GM12865 (cell line): Measurements from ENCODE around the gene NWD2.

ENCODE experiments used
- DNase-seq: peaks from one replicate; pipeline ENCODE4 v3.0.0; 2010; ENCODE audit warnings: low read depth
- H3K4me3 ChIP-seq: 2 replicates; pipeline ENCODE4 v1.5.1; 2011; ENCODE audit warnings: mild to moderate bottlenecking, low read depth, low read length, control low read depth
- CTCF ChIP-seq: IDR thresholded peaks from 2 replicates; pipeline ENCODE4 v1.5.1; 2011; ENCODE audit warnings: low read length, control low read depth, low read depth, inconsistent platforms; ENCODE audit not compliant: insufficient read depth; ENCODE audit errors: missing control alignments

NWD2 gene

GRCh38 chr4:37476256-37476655 lies 231.7 kb downstream of the NWD2 start:
- DNase-seq, result no peak
- TF ChIP-seq CTCF, result no peak
- H3K4me3 ChIP-seq, result no peak overlapping the region

DNA sequence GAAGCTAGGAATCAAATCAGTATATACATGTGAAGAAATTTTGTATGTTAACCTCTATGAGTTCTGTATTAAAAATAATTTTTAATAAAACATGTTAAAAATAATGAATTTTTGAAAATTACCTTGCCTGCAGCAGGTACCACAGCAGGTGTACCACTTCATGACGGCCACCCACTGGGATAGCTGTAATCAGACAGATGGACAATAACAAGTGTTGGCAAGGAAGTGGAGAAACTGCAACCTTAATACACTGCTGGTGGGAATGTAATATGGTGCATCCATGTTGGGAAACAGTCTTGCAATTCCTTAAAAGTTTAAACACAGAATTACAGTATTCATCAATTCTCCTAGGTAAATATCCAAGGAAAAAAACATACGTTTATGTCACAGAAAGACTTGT lies 232.1 kb downstream of the NWD2 start:
- H3K4me3 ChIP-seq, result no peak overlapping the region
- TF ChIP-seq CTCF, result no peak
- no peak for DNase-seq

GRCh38 chr4:37477126-37477525 lies 232.6 kb downstream of the NWD2 start:
- no peak overlapping the region for H3K4me3 ChIP-seq
- no peak for DNase-seq
- TF ChIP-seq CTCF, result no peak

GRCh38 chr4:37478151-37478550 lies 233.6 kb downstream of the NWD2 start:
- DNase-seq, result no peak
- H3K4me3 ChIP-seq, result no peak overlapping the region
- no peak for TF ChIP-seq CTCF

DNA sequence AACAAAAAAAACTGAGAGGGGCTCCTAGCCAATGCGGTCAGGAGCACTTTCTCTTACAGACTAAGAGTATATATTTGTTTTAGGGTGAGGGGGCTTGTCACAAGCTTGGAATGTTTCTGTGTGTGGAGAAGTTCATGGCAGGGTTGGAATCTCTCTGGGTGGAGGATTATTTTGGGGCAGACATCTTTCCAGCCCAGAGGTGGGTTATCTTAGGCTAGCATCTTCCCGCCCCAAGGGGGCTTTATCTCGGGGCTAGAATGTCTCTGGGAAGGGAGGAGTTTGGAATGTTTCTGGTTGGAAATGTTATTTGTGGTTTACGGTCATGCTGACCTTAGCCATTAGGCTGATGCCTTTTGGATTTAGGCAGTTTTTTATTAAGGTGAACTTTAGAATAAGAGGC lies 236.0 kb downstream of the NWD2 start:
- DNase-seq, result no peak
- no peak overlapping the region for H3K4me3 ChIP-seq
- TF ChIP-seq CTCF, result no peak

GRCh38 chr4:37481547-37482122 lies 237.1 kb downstream of the NWD2 start:
- no peak for TF ChIP-seq CTCF
- no peak for DNase-seq

DNA sequence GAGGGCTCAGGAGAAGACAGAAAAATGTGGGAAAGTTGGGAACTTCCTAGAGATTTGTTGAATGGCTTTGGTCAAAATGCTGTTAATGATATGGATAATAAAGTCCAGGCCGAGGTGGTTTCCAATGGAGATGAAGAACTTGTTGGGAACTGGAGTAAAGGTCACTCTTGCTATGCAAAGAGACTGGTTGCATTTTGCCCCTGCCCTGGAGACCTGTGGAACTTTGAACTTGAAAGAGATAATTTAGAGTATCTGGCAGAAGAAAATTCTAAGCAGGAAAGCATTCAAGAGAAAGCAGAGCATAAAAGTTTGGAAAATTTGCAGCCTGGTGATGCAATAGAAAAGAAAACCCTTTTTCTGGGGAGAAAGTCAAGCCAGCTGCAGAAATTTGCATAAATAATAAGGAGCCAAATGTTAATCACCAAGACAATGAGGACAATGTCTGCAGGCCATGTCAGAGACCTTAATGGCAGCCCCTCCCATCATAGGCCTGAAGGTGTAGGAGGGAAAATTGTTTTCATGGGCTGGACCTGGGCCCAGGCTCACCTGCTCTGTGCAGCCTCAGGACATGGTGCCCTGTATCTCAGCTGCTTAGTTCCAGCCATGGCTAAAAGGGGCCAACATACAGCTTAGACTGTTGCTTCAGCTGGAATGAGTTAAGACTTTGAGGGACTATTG lies 237.8 kb downstream of the NWD2 start:
- no peak for TF ChIP-seq CTCF
- no peak for DNase-seq
- no peak overlapping the region for H3K4me3 ChIP-seq

More at GRCh38 chr4:37481547-37482122, 237.1 kb downstream of the NWD2 start:
- no peak overlapping the region for H3K4me3 ChIP-seq
